WTC11 (cell line): ENCODE data around the gene GIGYF1. TPM values are rescaled to one million over a fixed set of nuclear protein-coding genes. Genes with fewer than 3 reads are reported as not detected.

Experiments used
- ATF3 ChIP-seq: sonication (generic); formaldehyde crosslinking; conservative IDR thresholded peaks from 2 replicates; pipeline ENCODE4 v1.8.1; 2022; ENCODE audit warnings: mild to moderate bottlenecking, missing genetic modification reagents
- ATF6 ChIP-seq: sonication (generic); formaldehyde crosslinking; IDR thresholded peaks from 2 replicates; pipeline ENCODE4 v1.8.1; 2023; ENCODE audit warnings: mild to moderate bottlenecking, missing genetic modification reagents
- CBFB ChIP-seq: sonication (generic); formaldehyde crosslinking; IDR thresholded peaks from 2 replicates; pipeline ENCODE4 v1.8.1; 2022; ENCODE audit warnings: mild to moderate bottlenecking, low read depth, missing genetic modification reagents
- ERG ChIP-seq: fragments of 250-450 bp; sonication (Bioruptor Pico); IDR thresholded peaks from 2 replicates; pipeline ENCODE4 v1.8.0; 2021; ENCODE audit warnings: mild to moderate bottlenecking
- GABPB1 ChIP-seq: sonication (generic); formaldehyde crosslinking; IDR thresholded peaks from 2 replicates; pipeline ENCODE4 v1.8.1; 2023; ENCODE audit warnings: mild to moderate bottlenecking, missing genetic modification reagents
- GRHL2 ChIP-seq: fragments of 250-450 bp; sonication (Bioruptor Pico); IDR thresholded peaks from 2 replicates; pipeline ENCODE4 v1.8.0; 2022; ENCODE audit warnings: mild to moderate bottlenecking, moderate library complexity; ENCODE audit not compliant: insufficient replicate concordance, severe bottlenecking
- HMGXB4 ChIP-seq: sonication (generic); formaldehyde crosslinking; IDR thresholded peaks from 2 replicates; pipeline ENCODE4 v1.8.1; 2023; ENCODE audit warnings: mild to moderate bottlenecking, moderate library complexity, missing genetic modification reagents
- JAZF1 ChIP-seq: fragments of 250-450 bp; sonication (Bioruptor Pico); IDR thresholded peaks from 2 replicates; pipeline ENCODE4 v1.9.0; 2021; ENCODE audit warnings: moderate library complexity, mild to moderate bottlenecking, inconsistent platforms
- MAX ChIP-seq: sonication (generic); formaldehyde crosslinking; IDR thresholded peaks from 2 replicates; pipeline ENCODE4 v1.8.0; 2022; ENCODE audit warnings: mild to moderate bottlenecking, missing genetic modification reagents
- MLX ChIP-seq: sonication (generic); formaldehyde crosslinking; IDR thresholded peaks from 2 replicates; pipeline ENCODE4 v1.8.1; 2023; ENCODE audit warnings: mild to moderate bottlenecking, missing genetic modification reagents, moderate library complexity
- NFATC4 ChIP-seq: fragments of 250-450 bp; sonication (Bioruptor Pico); IDR thresholded peaks from 2 replicates; pipeline ENCODE4 v1.9.0; 2021; ENCODE audit warnings: mild to moderate bottlenecking
- NFYB ChIP-seq: sonication (generic); formaldehyde crosslinking; conservative IDR thresholded peaks from 2 replicates; pipeline ENCODE4 v1.8.0; 2022; ENCODE audit warnings: low read depth, missing genetic modification reagents
- SOX15 ChIP-seq: fragments of 250-450 bp; sonication (Bioruptor Pico); IDR thresholded peaks from 2 replicates; pipeline ENCODE4 v1.9.0; 2021; ENCODE audit warnings: mild to moderate bottlenecking
- STAT6 ChIP-seq: sonication (generic); formaldehyde crosslinking; conservative IDR thresholded peaks from 2 replicates; pipeline ENCODE4 v1.8.1; 2023; ENCODE audit warnings: mild to moderate bottlenecking, low read depth, missing genetic modification reagents, moderate library complexity
- USF2 ChIP-seq: sonication (generic); formaldehyde crosslinking; IDR thresholded peaks from 2 replicates; pipeline ENCODE4 v1.8.1; 2023; ENCODE audit warnings: mild to moderate bottlenecking, missing genetic modification reagents, moderate library complexity
- ZBTB43 ChIP-seq: sonication (generic); formaldehyde crosslinking; IDR thresholded peaks from 2 replicates; pipeline ENCODE4 v1.8.1; 2023; ENCODE audit warnings: mild to moderate bottlenecking, missing genetic modification reagents
- ZNF317 ChIP-seq: sonication (generic); formaldehyde crosslinking; IDR thresholded peaks from 2 replicates; pipeline ENCODE4 v1.8.1; 2023; ENCODE audit warnings: low read depth, mild to moderate bottlenecking, moderate library complexity, missing genetic modification reagents, borderline replicate concordance
- ZNF512 ChIP-seq: sonication (generic); formaldehyde crosslinking; IDR thresholded peaks from 2 replicates; pipeline ENCODE4 v1.8.1; 2022; ENCODE audit warnings: missing genetic modification reagents, borderline replicate concordance
- total RNA-seq: library from RNA; stranded (reverse); gene quantifications from 3 replicates; pipeline ENCODE4 v1.2.3, GENCODE V29; 2021

GIGYF1 gene
- total RNA-seq, 1 experiment from 2014 or later, result 130 TPM

- no peak for TF ChIP-seq STAT6
- no peak for TF ChIP-seq ERG (CRISPR knock-in tag)
- no peak for TF ChIP-seq GABPB1 (CRISPR knock-in tag)
- no peak for TF ChIP-seq JAZF1 (CRISPR knock-in tag)
- TF ChIP-seq ZBTB43 (CRISPR knock-in tag), result 0 out of 2 replicates have a peak, but pooled peaks have one; percentile 75
- TF ChIP-seq GRHL2 (CRISPR knock-in tag), result no peak
- TF ChIP-seq MAX (CRISPR knock-in tag), result peak; percentile 95
- no peak for TF ChIP-seq CBFB
- no peak for TF ChIP-seq ZNF512 (CRISPR knock-in tag)
- no peak for TF ChIP-seq ATF6 (CRISPR knock-in tag)
- no peak; the same call in 1 of the 2 replicates for TF ChIP-seq USF2 (CRISPR knock-in tag)
- peak; percentile 82 for TF ChIP-seq HMGXB4 (CRISPR knock-in tag)
- no peak for TF ChIP-seq NFYB (CRISPR knock-in tag)
- TF ChIP-seq MLX (CRISPR knock-in tag), result no peak
- no peak for TF ChIP-seq ZNF317 (CRISPR knock-in tag)
- no peak for TF ChIP-seq NFATC4 (CRISPR knock-in tag)
- TF ChIP-seq SOX15 (CRISPR knock-in tag), result no peak
- TF ChIP-seq ATF3, result no peak
Observed at GRCh38 chr7:100632951-100633717, 60.9 kb downstream of the GIGYF1 start (continued).
